Measurements from ENCODE around the gene KIF5A.

The KIF5A gene

GRCh38 chr12:57519796-57520052 is 30.1 kb upstream of the KIF5A start:
- peak overlapping the region; percentile 100 for H3K4me3 ChIP-seq (ENCODE audit: low read depth, low read length)
- no peak for TF ChIP-seq CTCF (IDR thresholded peaks at IDR 0.05; ENCODE audit: insufficient read depth, low read length, missing control alignments)
- DNase-seq (ENCODE audit: low read depth, low spot score): no peak
- ChIA-PET POLR2A (interaction anchor here (0.7 to 3.0 kb wide), 12 partner anchors 10 to 269 kb away, joined by 3 to 12 read pairs (median 4); partner anchors contain the start of genes DCTN2, INHBE, MARS1 and STAC3), CTCF (no interaction called here)

GRCh38 chr12:57520053-57520818 is 29.6 kb upstream of the KIF5A start, which contains the start of gene DDIT3:
TSS of gene DDIT3 (minus strand) at chr12:57520514. CDS start at chr12:57517406, 3,108 bp downstream.
- ChIA-PET POLR2A (interaction anchor here (0.6 to 3.0 kb wide), 15 partner anchors 9 to 270 kb away, joined by 3 to 12 read pairs (median 3); partner anchors contain the start of genes ARHGEF25, DCTN2, INHBE and MARS1), CTCF (interaction anchor here (0.7 kb wide), 1 partner anchor 61 kb away, joined by 3 read pairs; the partner anchor contains the start of gene GLI1)
- DNase-seq (ENCODE audit: low read depth, low spot score): peak; percentile 85
- peak within 1 kb of the TSS; percentile 100 for H3K4me3 ChIP-seq (ENCODE audit: low read depth, low read length)
- TF ChIP-seq CTCF (IDR thresholded peaks at IDR 0.05; ENCODE audit: insufficient read depth, low read length, missing control alignments): no peak

- peak; percentile 6 for TF ChIP-seq CTCF (IDR thresholded peaks at IDR 0.05; ENCODE audit: insufficient read depth, low read length, missing control alignments)
- DNase-seq (ENCODE audit: low read depth, low spot score): no peak
- ChIA-PET CTCF (no interaction called here), POLR2A (interaction anchor here (1.6 kb wide), 1 partner anchor 22 kb away, joined by 5 read pairs; no protein-coding TSS in a partner anchor)
- no peak overlapping the region for H3K4me3 ChIP-seq (ENCODE audit: low read depth, low read length)
Observed at GRCh38 chr12:57521525-57522010, 28.3 kb upstream of the KIF5A start.

GRCh38 chr12:57522011-57522886 is 27.6 kb upstream of the KIF5A start, which contains the start of gene MBD6:
TSS of gene MBD6 (plus strand) at chr12:57522824. CDS start at chr12:57524304, 1,480 bp downstream.
- POLR2A ChIA-PET: interaction anchor here (1.0 kb wide), 1 partner anchor 12 kb away, joined by 3 read pairs; no protein-coding TSS in a partner anchor
- peak within 1 kb of the TSS; percentile 89 for H3K4me3 ChIP-seq (ENCODE audit: low read depth, low read length)
- CTCF ChIA-PET: no interaction called here
- peak; percentile 67 for DNase-seq (ENCODE audit: low read depth, low spot score)
- TF ChIP-seq CTCF (IDR thresholded peaks at IDR 0.05; ENCODE audit: insufficient read depth, low read length, missing control alignments): no peak

- CTCF ChIA-PET: interaction anchor here (0.7 to 2.4 kb wide), 2 partner anchors 12 to 21 kb away, joined by 4 to 7 read pairs; no protein-coding TSS in a partner anchor
- no peak for TF ChIP-seq CTCF (IDR thresholded peaks at IDR 0.05; ENCODE audit: insufficient read depth, low read length, missing control alignments)
- POLR2A ChIA-PET: interaction anchor here (0.6 to 2.0 kb wide), 3 partner anchors 10 to 24 kb away, joined by 3 to 10 read pairs (median 4); partner anchors contain the start of gene DCTN2
- no peak for DNase-seq (ENCODE audit: low read depth, low spot score)
- peak overlapping the region; percentile 89 for H3K4me3 ChIP-seq (ENCODE audit: low read depth, low read length)
Observed at GRCh38 chr12:57522887-57523705, 26.7 kb upstream of the KIF5A start.

Measured in AG04449 (cell line).